Nucleus accumbens (tissue), 56 donors: ENCODE results near the gene PIK3AP1.
"Not testable (repeated sequence)": the region's sequence is repeated elsewhere in the genome, so short reads cannot be mapped to it uniquely, and the experiment has no call there.

ENCODE experiments used
- DNase-seq, 56 donors: peaks; one replicate each; lab custom pipeline; 2025; lab: John Stamatoyannopoulos, UW

Gene PIK3AP1, protein sequence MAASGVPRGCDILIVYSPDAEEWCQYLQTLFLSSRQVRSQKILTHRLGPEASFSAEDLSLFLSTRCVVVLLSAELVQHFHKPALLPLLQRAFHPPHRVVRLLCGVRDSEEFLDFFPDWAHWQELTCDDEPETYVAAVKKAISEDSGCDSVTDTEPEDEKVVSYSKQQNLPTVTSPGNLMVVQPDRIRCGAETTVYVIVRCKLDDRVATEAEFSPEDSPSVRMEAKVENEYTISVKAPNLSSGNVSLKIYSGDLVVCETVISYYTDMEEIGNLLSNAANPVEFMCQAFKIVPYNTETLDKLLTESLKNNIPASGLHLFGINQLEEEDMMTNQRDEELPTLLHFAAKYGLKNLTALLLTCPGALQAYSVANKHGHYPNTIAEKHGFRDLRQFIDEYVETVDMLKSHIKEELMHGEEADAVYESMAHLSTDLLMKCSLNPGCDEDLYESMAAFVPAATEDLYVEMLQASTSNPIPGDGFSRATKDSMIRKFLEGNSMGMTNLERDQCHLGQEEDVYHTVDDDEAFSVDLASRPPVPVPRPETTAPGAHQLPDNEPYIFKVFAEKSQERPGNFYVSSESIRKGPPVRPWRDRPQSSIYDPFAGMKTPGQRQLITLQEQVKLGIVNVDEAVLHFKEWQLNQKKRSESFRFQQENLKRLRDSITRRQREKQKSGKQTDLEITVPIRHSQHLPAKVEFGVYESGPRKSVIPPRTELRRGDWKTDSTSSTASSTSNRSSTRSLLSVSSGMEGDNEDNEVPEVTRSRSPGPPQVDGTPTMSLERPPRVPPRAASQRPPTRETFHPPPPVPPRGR

DNA sequence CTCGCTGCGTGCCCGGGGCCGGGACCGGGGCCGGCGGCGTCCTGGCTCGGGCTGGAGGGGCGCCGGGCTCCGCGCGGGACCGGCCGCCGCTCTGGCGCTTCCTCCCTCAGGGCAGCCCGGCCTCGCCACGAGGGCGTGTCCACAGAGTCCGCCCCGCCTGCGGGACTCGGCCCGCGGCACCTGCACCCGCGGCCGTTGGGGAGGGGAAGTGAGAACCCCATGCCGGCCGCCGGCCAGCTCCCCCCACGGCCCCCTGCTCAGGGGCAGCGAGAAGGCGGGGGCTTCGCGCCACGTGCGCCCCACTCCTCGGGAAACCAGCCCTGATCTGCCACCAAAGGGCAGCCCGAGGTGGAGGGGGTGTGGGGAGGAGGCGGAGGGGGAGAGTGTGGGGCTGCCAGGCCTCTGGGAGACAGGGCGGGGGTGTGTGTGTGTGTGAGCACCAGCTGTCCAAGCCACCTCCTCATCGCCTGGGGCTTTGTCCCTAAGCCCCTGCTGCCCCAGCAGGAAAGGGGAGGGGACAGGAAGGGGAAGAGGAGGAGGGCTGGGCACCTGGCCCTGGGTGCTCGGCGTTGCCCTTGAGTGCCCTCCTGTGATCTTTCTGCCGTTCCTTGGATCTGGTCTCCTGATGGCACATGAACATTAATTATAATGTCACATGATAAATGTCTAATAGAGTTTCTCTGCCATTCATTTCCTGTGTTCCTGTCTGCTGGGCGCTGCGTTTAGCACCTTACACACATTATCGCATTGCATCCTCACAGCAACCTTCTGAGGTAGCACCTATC is at the start of gene PIK3AP1:
Gene PIK3AP1, minus strand, starts transcription at position 93 of the 785 bp plus-strand sequence. CDS start 120 bp downstream, outside the sequence.
- DNase-seq = peak in 5 of 56 donors; percentile 9 to 38 (median 18)

DNA sequence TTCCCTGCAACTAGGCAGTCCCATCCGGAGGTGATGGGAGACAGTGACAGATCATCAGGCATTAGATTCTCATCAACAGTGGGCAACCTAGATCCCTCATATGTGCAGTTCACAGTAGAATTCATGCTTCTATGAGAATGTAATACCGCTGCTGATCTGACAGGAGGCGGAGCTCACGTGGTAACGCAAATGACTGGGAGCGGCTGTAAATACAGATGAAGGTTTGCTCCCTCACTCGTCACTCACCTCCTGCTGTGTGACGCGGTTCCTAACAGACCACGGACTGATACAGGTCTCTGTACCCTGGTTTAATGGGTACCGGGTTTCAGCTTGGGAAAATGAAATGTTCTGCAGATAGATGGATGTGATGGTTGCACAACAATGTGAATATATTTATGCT is 47.8 kb upstream of the PIK3AP1 start:
- DNase-seq = no peak

DNA sequence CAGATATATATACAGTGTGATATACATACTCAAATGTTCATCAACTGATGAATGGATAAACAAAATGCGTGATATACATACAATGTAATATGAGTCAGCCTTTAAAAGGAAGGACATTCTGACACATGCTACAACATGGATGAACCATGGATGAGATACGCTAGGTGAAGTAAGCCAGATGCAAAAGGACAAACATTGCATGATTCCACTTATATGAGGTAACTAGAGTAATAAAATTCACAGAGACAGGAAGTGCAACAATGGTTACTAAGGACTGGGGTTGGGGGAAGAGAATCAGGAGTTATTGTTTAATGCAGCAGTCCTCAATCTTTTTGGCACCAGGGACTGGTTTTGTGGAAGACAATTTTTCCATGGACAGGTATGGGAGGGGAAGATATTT is 47.3 kb upstream of the PIK3AP1 start:
- no peak for DNase-seq

DNA sequence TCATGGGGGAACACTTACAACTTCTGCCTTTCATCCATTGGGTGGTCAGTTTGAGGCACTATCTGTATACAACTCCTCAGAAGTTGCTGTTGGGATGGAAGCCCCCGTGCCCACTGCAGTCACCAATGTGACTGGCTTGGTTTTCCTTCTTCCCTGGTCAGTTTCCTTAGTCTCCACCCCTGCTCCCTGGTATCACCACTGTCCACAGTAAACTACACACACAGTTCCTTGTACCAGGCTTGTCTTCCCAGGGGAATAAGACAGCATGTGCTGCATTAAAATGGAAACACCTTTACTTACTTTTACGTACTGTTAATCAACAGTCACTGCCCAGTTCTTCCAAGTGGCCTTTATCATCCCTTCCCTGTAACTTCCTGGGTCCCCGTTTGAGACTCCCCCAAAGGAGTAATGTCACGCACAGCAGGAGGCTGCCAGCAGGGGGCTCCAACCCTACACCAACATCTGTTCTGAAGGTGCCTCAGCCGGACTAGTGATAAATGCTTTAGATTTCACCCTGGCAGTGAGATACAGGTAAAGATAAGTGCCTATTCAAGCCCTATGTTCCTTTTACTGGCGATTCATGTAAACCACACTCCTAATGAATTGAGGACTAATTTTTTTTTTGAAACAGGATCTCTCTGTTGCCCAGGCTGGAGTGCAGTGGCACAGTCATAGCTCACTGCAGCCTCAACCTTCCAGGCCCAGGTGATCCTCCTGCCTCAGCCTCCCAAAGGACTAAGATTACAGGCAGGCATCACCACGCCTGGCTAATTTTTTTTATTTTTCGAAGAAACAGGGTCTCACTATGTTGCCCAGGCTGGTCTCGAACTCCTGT is 45.3 kb upstream of the PIK3AP1 start:
- DNase-seq = peak in 33 of 56 donors; percentile 1 to 68 (median 23)

DNA sequence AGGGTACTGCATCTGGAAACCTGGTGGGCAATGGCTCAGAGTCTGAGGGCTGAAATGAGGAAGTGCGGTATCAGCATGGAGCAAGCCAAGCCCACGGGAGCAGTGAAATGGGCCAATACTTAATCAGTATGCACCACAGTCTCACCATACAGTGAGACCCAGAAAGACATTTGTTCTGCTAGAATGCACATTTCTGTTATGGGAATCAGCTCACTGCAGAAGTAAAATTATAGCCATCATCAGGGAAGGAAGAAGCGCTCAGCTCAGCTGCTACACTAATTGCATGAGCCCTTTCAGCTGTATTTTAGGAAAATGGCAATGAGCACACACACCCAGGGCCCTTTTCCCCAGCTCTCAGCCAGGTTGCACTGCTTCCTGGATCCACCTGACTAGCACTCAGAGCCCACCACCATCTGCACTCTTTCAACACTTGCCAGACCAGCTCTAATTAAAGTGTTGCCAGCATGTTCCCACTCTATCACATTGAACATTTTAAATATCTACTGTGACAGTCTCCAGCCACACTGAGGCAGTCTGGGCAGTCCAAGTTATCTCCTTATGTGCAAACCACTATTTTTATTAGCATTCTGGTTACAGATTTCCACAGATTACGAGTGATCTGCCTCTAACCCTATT is 44.2 kb upstream of the PIK3AP1 start:
- DNase-seq = no peak

DNA sequence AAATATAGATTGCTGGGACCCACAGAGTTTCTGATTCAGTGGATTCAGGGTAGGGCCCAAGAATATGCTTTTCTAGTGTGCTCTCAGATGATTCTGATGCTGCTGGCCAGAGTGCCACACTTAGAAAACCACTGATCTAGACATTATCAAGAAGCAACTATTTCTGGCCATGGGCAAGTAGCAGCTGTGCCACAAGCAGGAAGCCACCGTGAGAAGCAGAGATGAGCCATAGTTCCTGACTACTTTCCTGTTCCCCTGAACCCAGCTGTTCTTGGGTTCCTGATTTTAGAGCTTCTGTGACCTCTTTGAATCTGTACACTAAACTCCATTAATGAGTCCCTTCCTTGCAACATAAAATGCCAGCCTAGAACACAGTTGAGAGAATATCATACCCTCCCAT is 38.1 kb upstream of the PIK3AP1 start:
- peak in 4 of 56 donors; percentile 3 to 28 (median 4) for DNase-seq

DNA sequence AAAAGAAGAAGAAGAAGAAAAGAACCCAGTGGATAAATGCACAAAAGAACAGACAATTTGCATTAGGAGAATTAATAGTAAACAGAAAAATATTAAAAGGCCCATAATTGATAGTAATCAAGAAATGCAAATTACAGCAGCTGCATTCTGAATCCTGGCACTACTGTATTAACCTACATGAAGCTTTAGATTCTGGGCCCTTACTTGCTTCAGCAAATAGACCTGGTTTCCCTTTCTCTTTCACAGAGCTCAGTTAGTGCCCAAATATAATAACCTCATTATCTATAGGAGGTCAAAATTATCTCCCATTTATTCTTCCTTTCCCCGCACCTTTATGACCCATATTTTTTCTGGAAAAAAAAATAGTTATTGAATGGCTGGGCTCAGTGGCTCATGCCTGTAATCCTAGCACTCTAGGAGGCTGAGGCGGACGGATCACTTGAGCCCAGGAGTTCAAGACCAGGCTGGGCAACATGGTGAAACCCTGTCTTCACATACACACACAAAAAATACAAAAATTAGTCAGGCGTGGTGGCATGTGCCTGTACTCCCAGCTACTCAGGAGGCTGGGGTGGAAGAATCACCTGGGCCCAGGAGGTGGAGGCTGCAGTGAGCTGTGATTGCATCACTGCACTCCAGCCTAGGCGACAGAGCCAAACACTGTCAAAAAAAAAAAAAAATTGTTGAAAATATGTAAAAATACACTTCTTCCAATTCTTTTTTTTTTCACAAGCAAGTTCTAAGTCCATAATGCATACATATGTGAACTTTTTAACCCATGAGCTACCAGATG is 36.0 kb upstream of the PIK3AP1 start:
- DNase-seq = no peak

DNA sequence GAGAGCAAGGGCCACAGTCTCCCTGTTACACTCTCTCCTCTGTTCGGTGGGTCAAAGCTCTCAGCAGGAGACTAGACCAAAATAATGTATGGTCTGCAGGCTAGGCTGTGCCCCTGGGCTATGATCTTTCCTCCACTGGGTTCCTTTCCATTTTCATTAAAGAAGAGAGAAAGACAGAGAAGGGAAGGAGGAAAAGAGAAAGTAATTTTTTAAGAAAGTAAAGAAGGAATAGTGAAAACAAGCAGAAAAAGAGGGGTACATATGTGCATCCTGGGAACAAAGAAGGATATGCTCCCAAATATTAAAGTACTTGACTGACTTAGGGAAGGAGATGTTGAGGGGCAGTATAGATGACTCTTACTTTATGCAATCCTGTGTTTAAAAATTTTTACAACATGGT is 33.6 kb upstream of the PIK3AP1 start:
- no peak for DNase-seq

DNA sequence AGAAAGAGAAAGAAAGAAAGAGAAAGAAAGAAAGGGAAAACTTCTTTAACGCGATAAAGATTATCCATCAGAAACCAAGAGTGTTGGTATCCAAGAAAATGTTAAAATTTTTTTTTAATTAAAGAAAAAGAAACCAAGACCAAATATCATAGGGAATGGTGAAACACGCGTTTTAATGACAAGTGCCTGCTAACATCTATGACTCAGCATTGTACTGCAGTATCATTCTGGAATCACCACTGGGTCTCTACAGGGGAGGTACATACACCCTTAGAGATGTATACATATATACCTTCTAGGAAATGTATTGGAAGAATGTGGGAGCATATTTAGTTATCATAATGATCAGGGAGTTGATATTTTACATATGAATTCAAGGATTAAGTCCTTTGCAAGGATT is 32.1 kb upstream of the PIK3AP1 start:
- no peak for DNase-seq

DNA sequence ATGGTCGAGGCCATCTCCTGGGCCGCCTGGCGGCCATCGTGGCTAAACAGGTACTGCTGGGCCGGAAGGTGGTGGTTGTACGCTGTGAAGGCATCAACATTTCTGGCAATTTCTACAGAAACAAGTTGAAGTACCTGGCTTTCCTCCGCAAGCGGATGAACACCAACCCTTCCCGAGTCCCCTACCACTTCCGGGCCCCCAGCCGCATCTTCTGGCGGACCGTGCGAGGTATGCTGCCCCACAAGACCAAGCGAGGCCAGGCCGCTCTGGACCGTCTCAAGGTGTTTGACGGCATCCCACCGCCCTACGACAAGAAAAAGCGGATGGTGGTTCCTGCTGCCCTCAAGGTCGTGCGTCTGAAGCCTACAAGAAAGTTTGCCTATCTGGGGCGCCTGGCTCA is 30.0 kb upstream of the PIK3AP1 start:
- not testable (repeated sequence) for DNase-seq

DNA sequence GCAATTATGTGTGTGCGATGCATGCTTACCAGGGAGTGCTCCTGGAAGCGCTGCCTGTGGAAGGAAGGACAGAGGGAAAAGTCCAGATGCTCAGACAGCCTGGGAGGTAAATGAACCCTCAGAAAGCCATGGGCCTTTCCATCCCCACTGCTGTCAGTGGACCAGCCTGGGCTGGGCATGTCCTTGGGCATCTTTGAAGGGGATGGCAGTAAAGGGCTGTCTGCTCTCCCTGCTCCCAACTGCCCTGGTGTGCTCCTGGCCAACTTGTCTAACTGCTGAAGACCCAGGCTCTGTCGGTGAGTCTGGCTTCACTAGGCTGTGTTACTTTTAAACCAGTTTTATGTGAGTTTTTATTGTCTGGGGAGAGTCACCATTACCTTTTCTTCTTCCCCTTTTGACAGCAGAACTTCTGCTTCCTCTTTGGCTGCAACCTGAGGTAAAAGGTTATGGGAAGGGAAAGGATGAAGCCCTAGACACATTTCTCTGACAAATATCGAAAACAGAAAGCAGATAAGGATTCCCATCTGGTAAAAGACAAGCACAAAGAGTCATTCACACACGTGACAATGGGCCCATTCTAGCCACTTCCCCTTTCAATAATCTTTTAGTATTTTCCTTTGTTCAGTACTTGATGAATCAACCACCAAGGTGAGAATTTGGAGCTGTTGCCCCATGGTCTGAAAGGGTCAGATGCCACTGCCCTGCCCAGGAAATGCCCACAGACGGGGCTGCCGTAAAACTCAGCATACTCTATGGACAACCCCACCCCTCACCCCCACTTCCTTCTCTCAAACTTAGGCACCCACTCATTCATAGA is 27.6 kb upstream of the PIK3AP1 start:
- DNase-seq = no peak

DNA sequence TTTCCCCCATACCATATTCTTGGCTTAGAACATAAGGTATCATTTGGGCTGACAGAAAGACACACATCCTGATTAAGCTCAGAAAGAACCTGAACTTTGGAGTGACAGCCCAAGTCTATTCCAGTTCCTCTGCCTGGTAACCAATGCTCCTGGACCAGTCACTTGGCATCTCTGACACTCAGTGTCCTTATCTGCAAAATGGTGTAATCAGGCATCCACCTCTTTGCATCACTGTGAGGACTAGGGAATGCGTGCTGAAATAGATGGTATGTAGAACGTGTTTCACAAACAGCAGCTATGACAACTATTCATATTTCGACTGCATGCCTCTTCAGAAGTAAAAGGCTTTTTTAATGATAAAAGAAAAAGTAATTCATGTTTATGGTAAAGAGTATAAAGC is 26.2 kb upstream of the PIK3AP1 start:
- no peak for DNase-seq

DNA sequence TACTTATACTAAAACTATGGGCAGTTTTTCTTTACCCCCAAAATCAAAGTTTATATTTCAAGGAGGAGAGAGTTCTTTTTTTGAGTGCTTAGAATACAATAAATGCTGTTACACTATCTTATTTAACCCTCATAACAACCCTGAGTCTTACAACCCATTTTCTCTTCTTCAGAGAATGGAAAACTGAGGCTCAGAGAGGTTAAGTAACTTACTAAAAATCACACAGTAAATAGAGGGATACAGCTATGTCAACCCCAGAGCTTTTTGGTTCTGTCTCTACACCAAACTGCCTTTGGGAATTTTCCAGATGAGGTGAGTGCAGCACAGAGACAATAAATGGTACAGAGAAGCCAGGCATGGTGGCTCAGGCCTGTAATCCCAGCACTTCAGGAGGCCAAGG is 25.6 kb upstream of the PIK3AP1 start:
- DNase-seq = no peak

DNA sequence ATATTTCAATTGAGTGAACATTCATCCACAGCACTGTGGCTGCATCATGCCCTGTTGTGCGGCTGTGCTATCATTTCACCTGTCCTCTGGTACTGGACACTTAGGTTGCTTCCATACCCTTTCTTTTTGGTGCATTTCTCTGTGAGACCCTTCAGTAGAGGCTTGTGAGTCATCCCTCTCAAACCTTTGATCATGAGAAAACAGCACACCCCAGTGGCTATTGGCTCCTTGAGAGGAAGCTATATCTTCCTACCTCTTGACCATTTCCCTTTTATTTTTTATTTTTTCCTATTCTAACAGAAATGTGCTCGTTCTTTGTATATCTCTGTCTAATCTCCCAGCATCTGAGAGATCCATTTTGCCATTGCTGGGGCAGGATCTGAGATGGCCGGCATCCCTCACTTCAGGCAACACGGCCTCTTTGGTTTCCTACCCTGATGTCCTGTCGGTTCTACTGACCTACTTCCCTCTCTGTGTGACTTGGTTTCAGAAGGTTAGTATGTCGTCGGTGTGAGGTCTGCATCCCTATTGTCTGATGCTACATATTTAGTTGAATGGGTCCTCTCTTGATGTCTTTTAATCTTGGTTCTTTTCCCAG is 23.8 kb upstream of the PIK3AP1 start:
- DNase-seq = no peak

DNA sequence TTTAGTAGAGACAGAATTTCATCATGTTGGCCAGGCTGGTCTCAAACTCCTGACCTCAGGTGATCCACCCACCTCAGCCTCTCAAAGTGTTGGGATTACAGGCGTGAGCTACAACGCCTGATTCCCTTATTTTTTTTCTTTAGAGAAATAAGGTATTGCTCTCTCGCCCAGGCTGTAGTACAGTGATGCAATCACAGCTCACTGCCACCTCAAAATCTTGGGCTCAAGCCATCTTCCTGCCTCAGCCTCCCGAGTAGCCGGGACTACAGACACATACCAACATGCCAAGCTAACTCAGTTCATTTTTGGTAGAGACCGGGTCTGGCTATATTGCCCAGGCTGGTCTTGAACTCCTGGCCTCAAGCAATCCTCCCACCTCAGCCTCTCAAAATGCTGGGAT is 21.2 kb upstream of the PIK3AP1 start:
- DNase-seq = not testable (repeated sequence)

DNA sequence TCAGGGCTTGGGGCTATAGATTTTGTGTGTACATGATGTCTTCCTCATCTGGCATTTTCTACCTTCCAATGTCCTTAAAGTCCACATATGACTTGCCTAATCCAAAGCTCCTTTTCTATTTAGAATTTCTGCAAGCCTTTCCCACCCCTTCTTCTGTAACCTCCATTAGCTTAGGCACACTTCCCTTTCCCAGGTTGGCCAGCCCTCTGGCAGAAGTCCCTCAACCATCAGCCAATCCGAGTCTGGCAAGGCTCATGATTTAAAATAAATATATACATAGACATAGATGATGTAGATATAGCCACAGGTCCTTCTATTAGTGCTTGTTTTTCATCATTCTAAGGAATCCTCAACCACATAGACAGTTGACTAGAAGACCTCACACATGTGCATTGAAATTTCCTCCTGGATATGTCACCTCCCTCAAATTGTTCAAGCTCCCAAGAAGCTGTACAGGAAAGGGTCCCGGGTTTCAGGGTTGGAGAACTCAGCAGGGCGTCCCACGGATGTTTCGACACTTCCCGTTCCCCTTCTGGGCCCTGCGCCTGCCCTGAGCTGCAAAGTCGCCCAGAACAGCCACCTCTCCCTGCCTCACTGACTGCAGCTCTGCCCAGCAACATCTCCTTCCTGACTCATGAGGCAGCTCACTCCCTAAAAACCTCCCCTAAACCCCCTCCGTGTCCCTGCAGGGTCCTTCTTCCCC is 20.4 kb upstream of the PIK3AP1 start:
- DNase-seq = peak in 13 of 56 donors; percentile 6 to 59 (median 22)

DNA sequence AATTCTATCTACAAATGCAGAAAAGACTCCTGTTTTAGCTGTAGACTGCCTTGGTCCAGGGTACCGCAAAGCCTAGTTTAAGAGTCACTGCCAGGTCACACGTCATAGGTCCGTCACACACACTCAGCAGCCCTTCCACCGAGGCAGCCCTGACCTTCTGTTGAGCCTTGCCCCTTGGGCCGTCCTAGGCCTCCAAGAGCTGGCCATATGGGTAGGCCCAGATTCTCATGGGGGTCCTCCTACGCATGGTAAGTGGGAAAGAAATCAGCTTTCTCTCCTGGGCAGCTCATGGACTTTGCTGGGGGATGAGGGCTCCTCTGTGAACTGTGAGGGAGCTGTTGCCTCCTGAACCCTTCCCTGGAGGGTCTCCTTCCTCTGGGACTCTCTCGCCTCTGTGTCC is 19.8 kb upstream of the PIK3AP1 start:
- DNase-seq = no peak
